Measurements from ENCODE around the gene EXOC1L.

Gene EXOC1L

GRCh38 chr4:55871299-55871800 lies 51.8 kb downstream of the EXOC1L start:
- DNase-seq (ENCODE audit: low read depth, low spot score) = no peak
- no peak overlapping the region for H3K4me3 ChIP-seq (ENCODE audit: low read length)

- no peak for DNase-seq (ENCODE audit: low read depth, low spot score)
- H3K4me3 ChIP-seq (ENCODE audit: low read length) = no peak overlapping the region
Measured at GRCh38 chr4:55874831-55875230, 55.2 kb downstream of the EXOC1L start.

- H3K4me3 ChIP-seq (ENCODE audit: low read length) = no peak overlapping the region
- DNase-seq (ENCODE audit: low read depth, low spot score) = no peak
Measured at GRCh38 chr4:55876387-55876786, 56.8 kb downstream of the EXOC1L start.

GRCh38 chr4:55879224-55879623 lies 59.6 kb downstream of the EXOC1L start:
- DNase-seq (ENCODE audit: low read depth, low spot score) = no peak

GRCh38 chr4:55880652-55881280 lies 61.2 kb downstream of the EXOC1L start:
- no peak overlapping the region for H3K4me3 ChIP-seq (ENCODE audit: low read length)
- no peak for DNase-seq (ENCODE audit: low read depth, low spot score)

More at GRCh38 chr4:55879224-55879623, 59.6 kb downstream of the EXOC1L start:
- no peak overlapping the region for H3K4me3 ChIP-seq (ENCODE audit: low read length)

GRCh38 chr4:55884093-55884850 lies 64.7 kb downstream of the EXOC1L start:
- H3K4me3 ChIP-seq (ENCODE audit: low read length) = no peak overlapping the region
- DNase-seq (ENCODE audit: low read depth, low spot score) = no peak

GRCh38 chr4:55884851-55885219 lies 65.2 kb downstream of the EXOC1L start:
- no peak for DNase-seq (ENCODE audit: low read depth, low spot score)
- H3K4me3 ChIP-seq (ENCODE audit: low read length) = no peak overlapping the region

Data from Jurkat, Clone E6-1 (cell line).